ENCODE results near the gene RAB3C.

The RAB3C gene

GRCh38 chr5:58672521-58672920 is 89.6 kb downstream of the RAB3C start:
- no peak for DNase-seq (ENCODE audit: low read depth, low spot score)
- H3K4me3 ChIP-seq (ENCODE audit: low read depth, low read length) = no peak overlapping the region
- in situ Hi-C loops (cut with HindIII; ENCODE audit: low sequenced_read_pairs) = no loop called here
- no peak for TF ChIP-seq CTCF (IDR thresholded peaks at IDR 0.05; ENCODE audit: low read depth, low read length)

- no peak overlapping the region for H3K4me3 ChIP-seq (ENCODE audit: low read depth, low read length)
- in situ Hi-C loops (cut with HindIII; ENCODE audit: low sequenced_read_pairs) = no loop called here
- no peak for TF ChIP-seq CTCF (IDR thresholded peaks at IDR 0.05; ENCODE audit: low read depth, low read length)
- no peak for DNase-seq (ENCODE audit: low read depth, low spot score)
Measured at GRCh38 chr5:58674070-58674469, 91.2 kb downstream of the RAB3C start.

- no peak for DNase-seq (ENCODE audit: low read depth, low spot score)
- no peak overlapping the region for H3K4me3 ChIP-seq (ENCODE audit: low read depth, low read length)
- no peak for TF ChIP-seq CTCF (IDR thresholded peaks at IDR 0.05; ENCODE audit: low read depth, low read length)
- in situ Hi-C loops (cut with HindIII; ENCODE audit: low sequenced_read_pairs) = no loop called here
Measured at GRCh38 chr5:58674711-58675110, 91.8 kb downstream of the RAB3C start.

- no peak for TF ChIP-seq CTCF (IDR thresholded peaks at IDR 0.05; ENCODE audit: low read depth, low read length)
- DNase-seq (ENCODE audit: low read depth, low spot score) = no peak
- H3K4me3 ChIP-seq (ENCODE audit: low read depth, low read length) = no peak overlapping the region
- in situ Hi-C loops (cut with HindIII; ENCODE audit: low sequenced_read_pairs) = no loop called here
Measured at GRCh38 chr5:58675341-58675740, 92.5 kb downstream of the RAB3C start.

GRCh38 chr5:58677650-58678049 is 94.8 kb downstream of the RAB3C start:
- TF ChIP-seq CTCF (IDR thresholded peaks at IDR 0.05; ENCODE audit: low read depth, low read length) = no peak
- DNase-seq (ENCODE audit: low read depth, low spot score) = no peak
- no peak overlapping the region for H3K4me3 ChIP-seq (ENCODE audit: low read depth, low read length)
- in situ Hi-C loops (cut with HindIII; ENCODE audit: low sequenced_read_pairs) = no loop called here

GRCh38 chr5:58680503-58680902 is 97.6 kb downstream of the RAB3C start:
- H3K4me3 ChIP-seq (ENCODE audit: low read depth, low read length) = no peak overlapping the region
- no peak for TF ChIP-seq CTCF (IDR thresholded peaks at IDR 0.05; ENCODE audit: low read depth, low read length)
- no peak for DNase-seq (ENCODE audit: low read depth, low spot score)
- in situ Hi-C loops (cut with HindIII; ENCODE audit: low sequenced_read_pairs) = no loop called here

- in situ Hi-C loops (cut with HindIII; ENCODE audit: low sequenced_read_pairs) = no loop called here
- no peak overlapping the region for H3K4me3 ChIP-seq (ENCODE audit: low read depth, low read length)
- no peak for DNase-seq (ENCODE audit: low read depth, low spot score)
- no peak for TF ChIP-seq CTCF (IDR thresholded peaks at IDR 0.05; ENCODE audit: low read depth, low read length)
Measured at GRCh38 chr5:58681943-58682342, 99.1 kb downstream of the RAB3C start.
